ENCODE data around the gene PODXL. TPM values are rescaled to one million over a fixed set of nuclear protein-coding genes. Genes with fewer than 3 reads are reported as not detected.

The PODXL gene
- total and polyA plus RNA-seq, 2 experiments from 2014 or later = 220 to 727 TPM

GRCh38 chr7:131583430-131583829, 27.0 kb upstream of the PODXL start:
- Histone ChIP-seq H3K27me3 (ENCODE audit: insufficient read depth) (no peaks in the 10 kb centered on the region), H3K27ac (ENCODE audit: low read depth) (no peak overlapping the region), H3K36me3 (ENCODE audit: insufficient read depth) (no peaks in the 10 kb centered on the region), H3K9me2 (ENCODE audit: insufficient read depth) (no peaks in the 10 kb centered on the region), H4K20me1 (replicated peaks; ENCODE audit: insufficient read depth) (no peaks in the 10 kb centered on the region), H3F3A (replicated peaks; ENCODE audit: low read depth) (no peaks in the 10 kb centered on the region), H3K4me3 (no peak overlapping the region), H3K4me2 (no peak overlapping the region), H3K79me2 (replicated peaks; ENCODE audit: insufficient read depth) (no peaks in the 10 kb centered on the region), H2AFZ (no peak overlapping the region), H3K4me1 (ENCODE audit: insufficient read depth) (peaks cover 13% of the 10 kb centered on the region)
- TF ChIP-seq REST (IDR thresholded peaks at IDR 0.05; ENCODE audit: unreplicated experiment) = no peak
- no peak for TF ChIP-seq STAT1 (IDR thresholded peaks at IDR 0.05; ENCODE audit: unreplicated experiment)
- TF ChIP-seq ETS1 (IDR thresholded peaks at IDR 0.05) = no peak
- no peak for TF ChIP-seq EZH2 (IDR thresholded peaks at IDR 0.05; ENCODE audit: low read depth, unreplicated experiment)
- TF ChIP-seq NANOG (IDR thresholded peaks at IDR 0.05; ENCODE audit: borderline replicate concordance) = no peak
- TF ChIP-seq EZH2phosphoT487 (IDR thresholded peaks at IDR 0.05; ENCODE audit: unreplicated experiment) = no peak
- TF ChIP-seq CREB1 (CRISPR knock-in tag; IDR thresholded peaks at IDR 0.05; ENCODE audit: low read depth) = no peak
- TF ChIP-seq POLR2AphosphoS5 (IDR thresholded peaks at IDR 0.05; ENCODE audit: low read depth) = no peak
- no peak for TF ChIP-seq ZNF331 (CRISPR knock-in tag; IDR thresholded peaks at IDR 0.05; ENCODE audit: low read depth)
- TF ChIP-seq ZNF462 (CRISPR knock-in tag; IDR thresholded peaks at IDR 0.05) = no peak
- TF ChIP-seq ZNF114 (CRISPR knock-in tag; IDR thresholded peaks at IDR 0.05) = no peak
- no peak for TF ChIP-seq CTCF (conservative IDR thresholded peaks at IDR 0.05; ENCODE audit: low read depth in 2 of 2)
- TF ChIP-seq JUNB (IDR thresholded peaks at IDR 0.05; ENCODE audit: unreplicated experiment) = no peak
- ATAC-seq (no peak), DNase-seq (ENCODE audit: low spot score) (no peak)
- H3K27me3 Mint-ChIP-seq (ENCODE audit: insufficient read depth, low read depth, poor library complexity) = peaks cover 12% of the 10 kb centered on the region
- H3K36me3 Mint-ChIP-seq (ENCODE audit: low read depth) = no peaks in the 10 kb centered on the region
- no peak overlapping the region for H3K27ac Mint-ChIP-seq
- no peak overlapping the region for H3K4me3 Mint-ChIP-seq
- H3K4me1 Mint-ChIP-seq = peaks cover 11% of the 10 kb centered on the region
- H3K9me3 Mint-ChIP-seq = no peaks in the 10 kb centered on the region
